ENCODE results near the gene TTF2. TPM values are rescaled to one million over a fixed set of nuclear protein-coding genes. Genes with fewer than 3 reads are reported as not detected.
"Not testable (repeated sequence)": the region's sequence is repeated elsewhere in the genome, so short reads cannot be mapped to it uniquely, and the experiment has no call there.

The TTF2 gene
- polyA plus RNA-seq, 10 donors, result 7.4 to 16.4 (median 12.7) TPM

GRCh38 chr1:117093091-117093534, 33.0 kb downstream of the TTF2 start:
- DNase-seq, result peak; percentile 65 to 92 (median 75)

- peak in 2 of 3 donors; percentile 11 to 18 for DNase-seq
Measured at GRCh38 chr1:117093870-117094621, 33.9 kb downstream of the TTF2 start.

- DNase-seq, result peak in 2 of 3 donors; percentile 5 to 77
Measured at GRCh38 chr1:117094841-117095604, 34.9 kb downstream of the TTF2 start.

GRCh38 chr1:117096951-117097408, 36.9 kb downstream of the TTF2 start:
- DNase-seq, result no peak

GRCh38 chr1:117097443-117097842, 37.3 kb downstream of the TTF2 start:
- DNase-seq, result no peak

- DNase-seq, result no peak
Measured at GRCh38 chr1:117098287-117098890, 38.3 kb downstream of the TTF2 start.

- no peak for DNase-seq
Measured at GRCh38 chr1:117101334-117101733, 41.2 kb downstream of the TTF2 start.

GRCh38 chr1:117101858-117102257, 41.7 kb downstream of the TTF2 start:
- DNase-seq, result not testable (repeated sequence)

GRCh38 chr1:117104986-117105385, 44.9 kb downstream of the TTF2 start:
- DNase-seq, result peak in 1 of 3 donors; percentile 6

- no peak for DNase-seq
Measured at GRCh38 chr1:117105722-117106121, 45.6 kb downstream of the TTF2 start.

GRCh38 chr1:117106478-117106877, 46.4 kb downstream of the TTF2 start:
- DNase-seq, result no peak

GRCh38 chr1:117107364-117107763, 47.2 kb downstream of the TTF2 start:
- no peak for DNase-seq

GRCh38 chr1:117110774-117111173, 50.6 kb downstream of the TTF2 start:
- DNase-seq, result no peak

- DNase-seq, result no peak
Measured at GRCh38 chr1:117112047-117112717, 52.1 kb downstream of the TTF2 start.

- no peak for DNase-seq
Measured at GRCh38 chr1:117113199-117113598, 53.1 kb downstream of the TTF2 start.

GRCh38 chr1:117114877-117115276, 54.8 kb downstream of the TTF2 start:
- peak in 1 of 3 donors; percentile 38 for DNase-seq

- DNase-seq, result no peak
Measured at GRCh38 chr1:117116090-117116783, 56.1 kb downstream of the TTF2 start.

- DNase-seq, result no peak
Measured at GRCh38 chr1:117116784-117117130, 56.6 kb downstream of the TTF2 start.

GRCh38 chr1:117117697-117118096, 57.6 kb downstream of the TTF2 start:
- no peak for DNase-seq

- peak in 2 of 3 donors; percentile 38 to 54 for DNase-seq
Measured at GRCh38 chr1:117118137-117118536, 58.0 kb downstream of the TTF2 start.

- not testable (repeated sequence) for DNase-seq
Measured at GRCh38 chr1:117119144-117119543, 59.0 kb downstream of the TTF2 start.
